Activated naive CD8-positive, alpha-beta T cell treated with anti-CD3 and anti-CD28 coated beads, Interleukin-2, amount 10 ng/mL, durations not matched to agents 7 days and 5 days (primary cell): ENCODE data around the gene AJAP1. TPM values are rescaled to one million over a fixed set of nuclear protein-coding genes. Genes with fewer than 3 reads are reported as not detected.

Experiments
- ATAC-seq: fragments of 150-1000 bp; cut with Tn5 transposase; one replicate; pipeline ENCODE4 v1.10.0; 2021; ENCODE audit warnings: low read depth, moderate library complexity
- POLR2A ChIA-PET: fragments of 350-600 bp; sonication (Branson Sonifier 250); formaldehyde crosslinking; loops from one replicate; lab custom pipeline; 2021; ENCODE audit warnings: antibody characterized with exemption; lab: Charles Lee
- DNase-seq: peaks from one replicate; pipeline ENCODE4 v3.0.0; 2021
- H3K27ac Mint-ChIP-seq: one replicate; pipeline ENCODE4 v1.8.0; 2022; ENCODE audit warnings: mild to moderate bottlenecking, mixed read lengths
- H3K27me3 Mint-ChIP-seq: one replicate; pipeline ENCODE4 v1.8.0; 2022; ENCODE audit warnings: mild to moderate bottlenecking, moderate library complexity, mixed read lengths
- H3K36me3 Mint-ChIP-seq: one replicate; pipeline ENCODE4 v1.8.0; 2021; ENCODE audit warnings: mild to moderate bottlenecking, mixed read lengths
- H3K4me1 Mint-ChIP-seq: one replicate; pipeline ENCODE4 v1.8.0; 2021; ENCODE audit warnings: mixed read lengths
- H3K4me3 Mint-ChIP-seq: one replicate; pipeline ENCODE4 v1.8.0; 2022; ENCODE audit warnings: mild to moderate bottlenecking, moderate library complexity, mixed read lengths
- H3K9me3 Mint-ChIP-seq: one replicate; pipeline ENCODE4 v1.8.0; 2021; ENCODE audit warnings: mixed read lengths
- total RNA-seq, 2 experiments: library from RNA; stranded (reverse); gene quantifications; one replicate each; pipeline ENCODE4 v1.2.3, GENCODE V29; 2021

The AJAP1 gene
- total RNA-seq, 2 experiments from 2014 or later = not detected

DNA sequence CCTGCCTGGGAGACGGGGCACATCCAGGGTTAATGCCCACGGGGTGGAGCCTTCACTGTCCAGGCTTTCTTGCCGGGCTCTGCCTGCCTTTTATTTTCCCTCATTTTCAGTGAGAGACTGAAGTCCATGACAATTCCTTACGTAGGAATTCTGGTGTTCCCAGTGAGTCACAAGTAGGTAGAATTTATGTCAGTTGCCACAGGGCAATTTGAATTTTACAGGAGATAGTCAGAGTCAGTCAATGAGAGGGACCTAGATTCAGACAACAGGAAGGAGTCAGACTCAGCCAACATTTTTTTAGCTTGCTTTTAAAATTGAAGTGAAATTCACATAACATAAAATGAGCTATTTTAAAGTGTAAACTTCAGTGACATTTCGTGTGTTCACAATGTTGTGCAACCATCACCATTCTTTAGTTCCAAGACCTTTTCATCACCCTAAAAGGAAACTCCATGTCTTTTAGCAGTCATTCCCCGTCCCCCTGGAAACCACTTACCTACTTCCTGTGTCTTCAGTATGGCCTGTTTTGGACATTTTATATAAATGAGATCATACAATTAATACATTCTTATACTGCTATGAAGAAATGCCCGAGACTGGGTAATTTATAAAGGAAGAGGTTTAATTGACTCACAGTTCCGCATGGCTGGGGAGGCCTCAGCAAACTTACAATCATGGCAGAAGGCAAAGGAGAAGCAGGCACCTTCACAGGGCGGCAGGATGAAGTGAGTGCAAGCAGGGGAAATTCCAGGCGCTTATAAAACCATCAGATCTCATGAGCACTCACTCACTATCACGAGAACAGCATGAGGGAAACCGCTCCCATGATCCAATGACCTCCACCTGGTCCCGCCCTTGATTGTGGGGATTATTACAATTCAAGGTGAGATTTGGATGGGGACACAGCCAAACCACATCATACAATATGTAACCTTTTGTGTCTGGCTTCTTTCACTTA lies 14.6 kb downstream of the AJAP1 start:
- Mint-ChIP-seq H3K4me1 (no peaks in the 10 kb centered on the region), H3K27ac (no peak overlapping the region), H3K9me3 (no peaks in the 10 kb centered on the region), H3K4me3 (no peak overlapping the region), H3K27me3 (no peaks in the 10 kb centered on the region), H3K36me3 (no peaks in the 10 kb centered on the region)
- ATAC-seq (no peak), DNase-seq (no peak)
- POLR2A ChIA-PET = no interaction called here

DNA sequence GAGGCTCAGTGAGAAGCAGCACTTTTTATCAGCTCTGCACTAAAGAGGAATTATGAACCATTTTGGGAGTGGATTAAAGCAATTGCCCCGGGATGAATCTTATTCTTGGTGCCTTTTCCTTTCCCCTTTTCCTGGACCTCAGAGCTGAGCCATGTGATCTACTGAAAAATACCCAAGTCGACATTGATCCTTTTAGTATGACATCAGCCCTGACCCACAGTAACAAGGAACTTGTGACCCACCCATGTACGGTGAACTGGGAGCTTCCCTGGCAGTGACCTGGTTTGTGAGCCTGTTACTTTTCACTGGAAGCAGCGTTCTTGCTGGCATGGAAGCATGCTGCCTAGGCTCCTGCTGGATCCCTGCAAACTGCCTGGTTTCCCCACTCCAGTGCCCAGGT lies 15.9 kb downstream of the AJAP1 start:
- POLR2A ChIA-PET = no interaction called here

DNA sequence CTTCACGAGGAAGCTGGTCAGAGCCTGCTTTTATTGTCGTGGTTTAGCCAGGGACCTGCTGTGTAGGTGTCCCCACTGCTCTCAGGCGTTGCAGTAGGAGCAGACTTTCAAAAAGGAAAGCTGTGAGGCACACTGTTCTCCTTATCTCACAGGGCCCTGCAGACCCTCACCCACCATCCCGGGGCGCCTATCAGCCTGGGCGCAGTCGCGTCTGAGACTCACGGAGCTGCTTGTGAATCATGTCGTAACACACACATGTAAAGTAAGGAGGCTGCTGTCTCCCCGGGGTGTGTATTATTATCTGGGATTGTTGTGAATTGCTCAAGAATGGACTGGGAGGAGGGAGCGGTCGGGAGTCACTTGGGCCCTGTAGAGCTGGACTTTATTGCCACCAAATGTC lies 17.4 kb downstream of the AJAP1 start:
- POLR2A ChIA-PET = no interaction called here
- Mint-ChIP-seq H3K27ac (no peak overlapping the region), H3K4me3 (no peak overlapping the region), H3K4me1 (no peaks in the 10 kb centered on the region), H3K27me3 (peaks cover 2% of the 10 kb centered on the region), H3K36me3 (no peaks in the 10 kb centered on the region), H3K9me3 (no peaks in the 10 kb centered on the region)
- no peak for ATAC-seq
- no peak for DNase-seq

More for the DNA sequence above, 15.9 kb downstream of the AJAP1 start:
- DNase-seq (no peak), ATAC-seq (no peak)
- no peaks in the 10 kb centered on the region for H3K4me1 Mint-ChIP-seq
- no peaks in the 10 kb centered on the region for H3K36me3 Mint-ChIP-seq
- H3K27me3 Mint-ChIP-seq = peaks cover 2% of the 10 kb centered on the region
- no peak overlapping the region for H3K4me3 Mint-ChIP-seq
- H3K27ac Mint-ChIP-seq = no peak overlapping the region
- no peaks in the 10 kb centered on the region for H3K9me3 Mint-ChIP-seq

GRCh38 chr1:4673494-4673893 lies 19.1 kb downstream of the AJAP1 start:
- H3K36me3 Mint-ChIP-seq = no peaks in the 10 kb centered on the region
- no peak for ATAC-seq
- POLR2A ChIA-PET = no interaction called here

GRCh38 chr1:4674117-4674516 lies 19.7 kb downstream of the AJAP1 start:
- POLR2A ChIA-PET = no interaction called here
- Mint-ChIP-seq H3K27me3 (peaks cover 2% of the 10 kb centered on the region), H3K36me3 (no peaks in the 10 kb centered on the region), H3K27ac (no peak overlapping the region), H3K4me1 (no peaks in the 10 kb centered on the region), H3K9me3 (peaks cover 6% of the 10 kb centered on the region), H3K4me3 (no peak overlapping the region)
- ATAC-seq = no peak
- DNase-seq = no peak

More at GRCh38 chr1:4673494-4673893, 19.1 kb downstream of the AJAP1 start:
- no peak for DNase-seq
- Mint-ChIP-seq H3K27ac (no peak overlapping the region), H3K9me3 (peaks cover 6% of the 10 kb centered on the region), H3K4me1 (no peaks in the 10 kb centered on the region), H3K4me3 (no peak overlapping the region), H3K27me3 (peaks cover 2% of the 10 kb centered on the region)

DNA sequence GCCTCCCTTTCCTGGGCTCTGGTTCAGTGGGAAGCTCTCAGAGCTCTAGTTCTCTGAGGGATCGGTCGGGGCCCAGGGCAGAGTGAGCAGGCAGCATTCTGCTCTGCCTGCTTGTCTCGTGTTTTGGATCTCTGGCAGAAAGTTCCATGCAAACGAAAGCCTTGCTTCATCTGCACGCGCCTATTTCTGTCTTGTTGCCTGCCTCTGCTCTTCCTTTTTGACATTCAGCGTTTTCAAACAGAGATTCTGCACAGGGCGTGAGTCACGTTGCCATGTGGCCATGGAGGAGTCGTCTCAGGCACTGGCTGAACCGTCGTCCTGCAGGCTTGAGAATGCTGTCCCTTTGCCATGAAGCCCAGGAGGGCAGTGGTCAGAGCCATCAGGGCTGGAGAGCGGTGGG lies 20.3 kb downstream of the AJAP1 start:
- H3K27ac Mint-ChIP-seq = no peak overlapping the region
- H3K36me3 Mint-ChIP-seq = no peaks in the 10 kb centered on the region
- no peaks in the 10 kb centered on the region for H3K4me1 Mint-ChIP-seq
- DNase-seq (no peak), ATAC-seq (no peak)
- H3K4me3 Mint-ChIP-seq = no peak overlapping the region
- H3K9me3 Mint-ChIP-seq = peaks cover 6% of the 10 kb centered on the region
- peaks cover 2% of the 10 kb centered on the region for H3K27me3 Mint-ChIP-seq
- POLR2A ChIA-PET = no interaction called here

- POLR2A ChIA-PET = no interaction called here
- Mint-ChIP-seq H3K4me1 (no peaks in the 10 kb centered on the region), H3K9me3 (peaks cover 6% of the 10 kb centered on the region), H3K36me3 (no peaks in the 10 kb centered on the region), H3K27me3 (peaks cover 2% of the 10 kb centered on the region), H3K4me3 (no peak overlapping the region), H3K27ac (no peak overlapping the region)
- ATAC-seq (no peak), DNase-seq (no peak)
Measured at GRCh38 chr1:4675454-4676186, 21.2 kb downstream of the AJAP1 start.

- POLR2A ChIA-PET = no interaction called here
- H3K36me3 Mint-ChIP-seq = no peaks in the 10 kb centered on the region
- H3K4me1 Mint-ChIP-seq = no peaks in the 10 kb centered on the region
- H3K4me3 Mint-ChIP-seq = no peak overlapping the region
- peaks cover 6% of the 10 kb centered on the region for H3K9me3 Mint-ChIP-seq
- H3K27ac Mint-ChIP-seq = no peak overlapping the region
- H3K27me3 Mint-ChIP-seq = peaks cover 2% of the 10 kb centered on the region
- ATAC-seq = no peak
- DNase-seq = no peak
Measured at GRCh38 chr1:4676253-4676652, 21.8 kb downstream of the AJAP1 start.

- H3K9me3 Mint-ChIP-seq = peaks cover 6% of the 10 kb centered on the region
- no peaks in the 10 kb centered on the region for H3K4me1 Mint-ChIP-seq
- DNase-seq = no peak
- H3K27me3 Mint-ChIP-seq = peaks cover 2% of the 10 kb centered on the region
- POLR2A ChIA-PET = no interaction called here
- H3K36me3 Mint-ChIP-seq = no peaks in the 10 kb centered on the region
- ATAC-seq = no peak
- no peak overlapping the region for H3K27ac Mint-ChIP-seq
- no peak overlapping the region for H3K4me3 Mint-ChIP-seq
Measured at GRCh38 chr1:4677608-4678007, 23.2 kb downstream of the AJAP1 start.

GRCh38 chr1:4678066-4678717 lies 23.8 kb downstream of the AJAP1 start:
- POLR2A ChIA-PET = no interaction called here
- H3K4me3 Mint-ChIP-seq = no peak overlapping the region
- no peak overlapping the region for H3K27ac Mint-ChIP-seq
- DNase-seq (no peak), ATAC-seq (no peak)
- H3K4me1 Mint-ChIP-seq = no peaks in the 10 kb centered on the region
- peaks cover 2% of the 10 kb centered on the region for H3K27me3 Mint-ChIP-seq
- H3K9me3 Mint-ChIP-seq = peaks cover 6% of the 10 kb centered on the region
- no peaks in the 10 kb centered on the region for H3K36me3 Mint-ChIP-seq

- DNase-seq = no peak
- no peaks in the 10 kb centered on the region for H3K27me3 Mint-ChIP-seq
- H3K4me3 Mint-ChIP-seq = no peak overlapping the region
- H3K9me3 Mint-ChIP-seq = peaks cover 6% of the 10 kb centered on the region
- POLR2A ChIA-PET = no interaction called here
- no peaks in the 10 kb centered on the region for H3K4me1 Mint-ChIP-seq
- no peaks in the 10 kb centered on the region for H3K36me3 Mint-ChIP-seq
- no peak for ATAC-seq
- no peak overlapping the region for H3K27ac Mint-ChIP-seq
Measured at GRCh38 chr1:4681026-4681425, 26.6 kb downstream of the AJAP1 start.

DNA sequence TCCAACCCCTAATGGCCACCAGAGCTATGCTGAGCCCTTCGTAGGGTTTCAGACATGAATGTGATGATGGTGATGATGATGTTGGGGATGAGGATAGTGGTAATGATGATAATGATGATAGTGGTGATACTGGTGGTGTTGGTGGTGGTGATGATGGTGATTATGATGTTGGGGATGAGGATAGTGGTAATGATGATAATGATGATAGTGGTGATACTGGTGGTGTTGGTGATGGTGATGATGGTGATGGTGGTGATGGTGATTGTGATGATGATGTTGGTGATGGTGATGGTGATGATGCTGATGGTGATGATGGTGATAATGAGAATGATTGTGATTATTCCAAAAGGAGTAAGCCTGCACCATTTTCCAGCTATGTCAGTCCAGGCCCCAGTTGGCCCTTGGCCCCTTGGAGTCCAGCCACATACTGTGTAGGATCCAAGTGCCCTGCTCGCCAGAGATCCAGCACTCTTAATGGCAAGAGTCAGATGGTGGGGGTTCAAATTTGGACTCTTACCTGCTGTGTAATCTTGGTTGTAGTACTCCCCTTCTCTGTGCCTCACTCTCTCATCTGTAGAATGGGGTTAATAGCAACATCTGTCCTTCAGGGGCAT lies 28.3 kb downstream of the AJAP1 start:
- H3K36me3 Mint-ChIP-seq = no peaks in the 10 kb centered on the region
- peaks cover 5% of the 10 kb centered on the region for H3K9me3 Mint-ChIP-seq
- no peak for DNase-seq
- POLR2A ChIA-PET = no interaction called here
- H3K4me1 Mint-ChIP-seq = no peaks in the 10 kb centered on the region
- no peaks in the 10 kb centered on the region for H3K27me3 Mint-ChIP-seq
- no peak for ATAC-seq
- no peak overlapping the region for H3K27ac Mint-ChIP-seq
- no peak overlapping the region for H3K4me3 Mint-ChIP-seq

DNA sequence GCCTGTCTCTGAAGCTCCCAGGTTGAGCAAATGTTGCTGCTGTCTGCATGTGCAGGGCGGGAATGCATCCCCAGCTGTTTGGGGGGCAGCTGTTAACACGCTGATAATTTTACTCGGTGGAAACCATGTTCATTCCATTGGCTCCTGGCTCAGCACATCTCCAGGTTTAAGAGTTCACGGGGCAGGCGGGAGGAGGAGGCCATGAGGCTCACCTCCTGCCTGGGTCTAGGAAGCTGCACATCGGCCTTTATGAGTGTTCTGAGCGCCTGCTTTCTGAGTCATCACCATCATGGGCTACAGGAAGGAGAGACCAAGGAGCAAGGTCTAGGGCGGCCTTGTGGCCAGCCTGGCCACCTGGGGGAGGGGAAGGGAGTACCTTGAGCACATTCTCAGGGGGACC lies 29.7 kb downstream of the AJAP1 start:
- H3K4me3 Mint-ChIP-seq = no peak overlapping the region
- no peaks in the 10 kb centered on the region for H3K36me3 Mint-ChIP-seq
- no peak overlapping the region for H3K27ac Mint-ChIP-seq
- H3K27me3 Mint-ChIP-seq = no peaks in the 10 kb centered on the region
- H3K4me1 Mint-ChIP-seq = no peaks in the 10 kb centered on the region
- ATAC-seq (no peak), DNase-seq (no peak)
- POLR2A ChIA-PET = no interaction called here
- H3K9me3 Mint-ChIP-seq = no peaks in the 10 kb centered on the region
